B cell (primary cell): ENCODE data around the gene ENTHD1. TPM values are rescaled to one million over a fixed set of nuclear protein-coding genes. Genes with fewer than 3 reads are reported as not detected.

Source experiments
- ATAC-seq: fragments of 200-7000 bp; cut with Tn5 transposase; one replicate; pipeline ENCODE4 v1.10.0; 2021; ENCODE audit warnings: low read depth, mild to moderate bottlenecking, moderate number of reproducible peaks, moderate library complexity
- CTCF ChIA-PET: fragments of 350-600 bp; sonication (Branson Sonifier 250); formaldehyde crosslinking; loops from one replicate; lab custom pipeline; 2021; ENCODE audit warnings: antibody characterized with exemption, inconsistent platforms; lab: Charles Lee
- POLR2A ChIA-PET: fragments of 350-600 bp; sonication (Branson Sonifier 250); formaldehyde crosslinking; loops from one replicate; lab custom pipeline; 2021; ENCODE audit warnings: antibody characterized with exemption; lab: Charles Lee
- DNase-seq: peaks from one replicate; pipeline ENCODE4 v3.0.0; 2013
- H2AFZ ChIP-seq: 2 replicates; pipeline ENCODE4 v1.6.1; 2012; ENCODE audit warnings: mild to moderate bottlenecking, low read depth, low read length; ENCODE audit not compliant: insufficient read depth, poor library complexity, severe bottlenecking
- H3K27ac ChIP-seq, 2 donors: 1 replicate in 1 of 2; 2 replicates in 1 of 2; pipeline ENCODE4 v1.5.1; 2012 to 2013; ENCODE audit warnings: low read length in 2 of 2, mild to moderate bottlenecking in 2 of 2, moderate library complexity in 1 of 2
- H3K27me3 ChIP-seq, 4 experiments: fragments of 200-600 bp in 1 of 4; sonication (generic) in 1 of 4; replicated peaks in 1 of 4; 1 replicate in 2 of 4; 2 replicates in 2 of 4; pipeline versions ENCODE4 v1.6.1 to v1.7.0; 2013 to 2016; ENCODE audit warnings: low read length in 3 of 4, mild to moderate bottlenecking in 2 of 4, mixed read lengths in 1 of 4, moderate library complexity in 1 of 4; ENCODE audit not compliant: insufficient read depth in 4 of 4, control insufficient read depth in 3 of 4; ENCODE audit errors: control extremely low read depth in 1 of 4
- H3K36me3 ChIP-seq, 2 experiments: replicated peaks in 1 of 2; 1 replicate in 1 of 2; 2 replicates in 1 of 2; pipeline versions ENCODE4 v1.6.1 to v1.7.1; 2013; ENCODE audit warnings: low read length in 1 of 2; ENCODE audit not compliant: insufficient read depth in 2 of 2, control insufficient read depth in 1 of 2; ENCODE audit errors: control extremely low read depth in 1 of 2, extremely low read depth in 1 of 2
- H3K4me1 ChIP-seq, 2 donors: fragments of 200-600 bp in 1 of 2; sonication (generic) in 1 of 2; 1 replicate in 1 of 2; 2 replicates in 1 of 2; pipeline versions ENCODE4 v1.5.1 to v1.6.1; 2013 to 2017; ENCODE audit warnings: low read length in 2 of 2; ENCODE audit not compliant: control insufficient read depth in 2 of 2, insufficient read depth in 2 of 2
- H3K4me2 ChIP-seq: replicated peaks from 2 replicates; pipeline ENCODE3; 2012; ENCODE audit warnings: mild to moderate bottlenecking, low read depth, low read length; ENCODE audit not compliant: poor library complexity, severe bottlenecking
- H3K4me3 ChIP-seq, 5 experiments: fragments of 200-600 bp in 1 of 5; sonication (generic) in 1 of 5; 1 replicate in 3 of 5; 2 replicates in 2 of 5; pipeline versions ENCODE4 v1.5.1 to v1.7.0; 2011 to 2016; ENCODE audit warnings: low read length in 4 of 5, mild to moderate bottlenecking in 4 of 5, low read depth in 2 of 5, control low read depth in 1 of 5, moderate library complexity in 1 of 5; ENCODE audit not compliant: insufficient read depth in 1 of 5; ENCODE audit errors: control extremely low read depth in 1 of 5, extremely low read depth in 1 of 5
- H3K79me2 ChIP-seq: fragments of 200-600 bp; sonication (generic); one replicate; pipeline ENCODE4 v1.6.0; 2016; ENCODE audit warnings: low read length; ENCODE audit not compliant: control insufficient read depth, insufficient read depth
- H3K9ac ChIP-seq: fragments of 200-600 bp; sonication (generic); 2 replicates; pipeline ENCODE4 v1.6.1; 2017; ENCODE audit warnings: mild to moderate bottlenecking, low read length, moderate library complexity
- H3K9me3 ChIP-seq, 3 donors: one replicate each; pipeline versions ENCODE4 v1.6.1 to v1.7.1; 2013; ENCODE audit warnings: low read length in 2 of 3; ENCODE audit not compliant: control insufficient read depth in 2 of 3, insufficient read depth in 1 of 3; ENCODE audit errors: control extremely low read depth in 1 of 3
- H4K20me1 ChIP-seq: 2 replicates; pipeline ENCODE4 v1.6.0; 2012; ENCODE audit warnings: mild to moderate bottlenecking, low read length; ENCODE audit not compliant: insufficient read depth, control insufficient read depth, poor library complexity, severe bottlenecking
- H3K27ac Mint-ChIP-seq: one replicate; pipeline ENCODE4 v1.8.0; 2021; ENCODE audit warnings: mixed read lengths
- H3K27me3 Mint-ChIP-seq: one replicate; pipeline ENCODE4 v1.8.0; 2021; ENCODE audit warnings: mixed read lengths
- H3K4me1 Mint-ChIP-seq: one replicate; pipeline ENCODE4 v1.8.0; 2021; ENCODE audit warnings: mixed read lengths
- H3K4me3 Mint-ChIP-seq: one replicate; pipeline ENCODE4 v1.8.0; 2021; ENCODE audit warnings: mixed read lengths
- H3K9me3 Mint-ChIP-seq: one replicate; pipeline ENCODE4 v1.8.0; 2022; ENCODE audit warnings: mixed read lengths; ENCODE audit not compliant: insufficient read depth
- CTCF ChIP-seq: fragments of 200-600 bp; IDR thresholded peaks from one replicate; pipeline ENCODE4 v1.8.0; 2022; ENCODE audit warnings: antibody characterized with exemption, mild to moderate bottlenecking
- EZH2 ChIP-seq: IDR thresholded peaks from 2 replicates; pipeline ENCODE4 v1.6.1; 2012; ENCODE audit warnings: borderline replicate concordance, low read depth, mild to moderate bottlenecking, moderate library complexity, low read length; ENCODE audit not compliant: insufficient read depth, poor library complexity, severe bottlenecking
- WGBS: methylation state at CpG from one replicate; pipeline ENCODE4 v1.1.5; 2013; ENCODE audit warnings: missing lambda C conversion rate; ENCODE audit not compliant: insufficient coverage; 5-methylcytosine and 5-hydroxymethylcytosine counted together
- intact Hi-C: fragments of 100-400 bp; cut with micrococcal nuclease; formaldehyde crosslinking; loops from one replicate; pipeline ENCODE4 v1.10.0; 2022
- polyA plus RNA-seq: library from polyadenylated mRNA; depleted of rRNA; stranded (reverse); fragments of >200 nt; gene quantifications from 2 replicates; pipeline ENCODE4 v1.2.3, GENCODE V29; 2012
- total RNA-seq, 2 donors: library from RNA; stranded (reverse); fragments of 120-200 nt in 1 of 2; gene quantifications; 1 replicate in 1 of 2; 2 replicates in 1 of 2; pipeline versions ENCODE4 v1.2.3 to v1.2.4, GENCODE V29; 2013 to 2022

Gene ENTHD1
- total and polyA plus RNA-seq, 2 donors (not counting 1 experiment from before 2014, with no cell fraction given): not detected

- H3K4me3 Mint-ChIP-seq: peak overlapping the region; percentile 68
- H3K9ac ChIP-seq: no peak overlapping the region
- TF ChIP-seq CTCF (no peak), EZH2 (no peak)
- intact Hi-C loops: no loop called here
- peaks cover 0 to 4% (median 3%) of the 10 kb centered on the region in 3 donors for H3K9me3 ChIP-seq
- WGBS: no CpG with 5 or more reads among the region's 1 CpG
- peak overlapping the region in 1 of 2 donors; percentile 76 for H3K27ac ChIP-seq
- H3K4me1 Mint-ChIP-seq: peaks cover 37% of the 10 kb centered on the region
- peaks cover 29 to 33% of the 10 kb centered on the region in 2 donors for H3K4me1 ChIP-seq
- H3K4me2 ChIP-seq: peak overlapping the region; percentile 54
- no peaks in the 10 kb centered on the region for H3K36me3 ChIP-seq
- H3K27me3 Mint-ChIP-seq: no peaks in the 10 kb centered on the region
- H3K27me3 ChIP-seq: no peaks in the 10 kb centered on the region
- ChIA-PET CTCF (interaction anchor here (0.7 kb wide), 2 partner anchors 10 to 53 kb away, joined by 3 read pairs; no protein-coding TSS in a partner anchor), POLR2A (no interaction called here)
- ATAC-seq: no peak
- no peaks in the 10 kb centered on the region for H3K9me3 Mint-ChIP-seq
- H3K79me2 ChIP-seq: no peaks in the 10 kb centered on the region
- peak overlapping the region; percentile 74 for H3K27ac Mint-ChIP-seq
- no peak overlapping the region for H2AFZ ChIP-seq
- peak overlapping the region in 1 of 5 experiments; percentile 43 for H3K4me3 ChIP-seq
- no peak for DNase-seq
- H4K20me1 ChIP-seq: no peaks in the 10 kb centered on the region
Observed at GRCh38 chr22:39868741-39869140, 24.8 kb downstream of the ENTHD1 start.

GRCh38 chr22:39859903-39860588 lies 33.5 kb downstream of the ENTHD1 start:
- no peaks in the 10 kb centered on the region for H3K9me3 Mint-ChIP-seq
- Histone ChIP-seq H3K4me2 (peak overlapping the region; percentile 55), H3K79me2 (no peaks in the 10 kb centered on the region), H3K9me3 (no peaks in the 10 kb centered on the region), H3K36me3 (no peaks in the 10 kb centered on the region), H3K4me3 (peak overlapping the region in 1 of 5 experiments; percentile 19), H3K4me1 (peaks cover 24 to 26% of the 10 kb centered on the region in 2 donors), H3K9ac (peak overlapping the region; percentile 2), H4K20me1 (no peaks in the 10 kb centered on the region), H3K27ac (no peak overlapping the region), H2AFZ (peak overlapping the region; percentile 4), H3K27me3 (no peaks in the 10 kb centered on the region)
- TF ChIP-seq CTCF: no peak
- no peak for TF ChIP-seq EZH2
- peak; percentile 65 for ATAC-seq
- CTCF ChIA-PET: no interaction called here
- DNase-seq: peak; percentile 48
- H3K27me3 Mint-ChIP-seq: no peaks in the 10 kb centered on the region
- WGBS: 86% methylated on average over 1 of the region's 7 CpGs
- peak overlapping the region; percentile 56 for H3K4me3 Mint-ChIP-seq
- POLR2A ChIA-PET: no interaction called here
- peak overlapping the region; percentile 37 for H3K27ac Mint-ChIP-seq
- intact Hi-C loops: loop anchor here (5.0 kb wide), 1 partner anchor 42 kb away; the partner anchor contains the start of gene GRAP2
- H3K4me1 Mint-ChIP-seq: peaks cover 30% of the 10 kb centered on the region
